T-helper 1 cell treated with Interleukin-12 subunit alpha and Interleukin-12 subunit beta and Interleukin-4 antibody, amounts not matched to agents 30 ng/mL and 1 ng/mL, for 36 hours (primary cell): ENCODE results near the gene DAGLB. TPM values are rescaled to one million over a fixed set of nuclear protein-coding genes. Genes with fewer than 3 reads are reported as not detected.
"Not testable (repeated sequence)": the region's sequence is repeated elsewhere in the genome, so short reads cannot be mapped to it uniquely, and the experiment has no call there.

ENCODE experiments used
- intact Hi-C: fragments of 100-400 bp; cut with micrococcal nuclease; formaldehyde crosslinking; loops from one replicate; pipeline ENCODE4 v1.15.1; 2024
- total RNA-seq: library from RNA; stranded (reverse); gene quantifications from 2 replicates; pipeline ENCODE4 v1.2.3, GENCODE V29; 2022

Gene DAGLB
- total RNA-seq, 1 donor from 2014 or later: 22.5 TPM

GRCh38 chr7:6463609-6464008 is 15.9 kb upstream of the DAGLB start:
- intact Hi-C loops: not testable (repeated sequence)

GRCh38 chr7:6461946-6462550 is 14.3 kb upstream of the DAGLB start:
- intact Hi-C loops: no loop called here

GRCh38 chr7:6460990-6461584 is 13.3 kb upstream of the DAGLB start:
- intact Hi-C loops: no loop called here

- intact Hi-C loops: no loop called here
These were observed 12.5 kb upstream of the DAGLB start for GRCh38 chr7:6460303-6460702.

- intact Hi-C loops: not testable (repeated sequence)
These were observed 10.9 kb upstream of the DAGLB start for GRCh38 chr7:6458676-6459075.

- intact Hi-C loops: no loop called here
These were observed 6.0 kb upstream of the DAGLB start for GRCh38 chr7:6453734-6454133.

GRCh38 chr7:6451224-6451705 is 3.5 kb upstream of the DAGLB start:
- intact Hi-C loops: no loop called here

- intact Hi-C loops: not testable (repeated sequence)
These were observed 2.8 kb upstream of the DAGLB start for GRCh38 chr7:6450591-6450990.

GRCh38 chr7:6449884-6450283 is 2.1 kb upstream of the DAGLB start:
- intact Hi-C loops: loop anchor here (2.0 to 5.0 kb wide), 2 partner anchors 127 to 732 kb away; partner anchors contain the start of genes C1GALT1 and ZDHHC4

GRCh38 chr7:6448943-6449543 is 1.3 kb upstream of the DAGLB start:
- intact Hi-C loops: loop anchor here (1.0 to 5.0 kb wide), 3 partner anchors 30 to 733 kb away; partner anchors contain the start of genes C1GALT1 and ZDHHC4

- intact Hi-C loops: loop anchor here (1.0 to 5.0 kb wide), 2 partner anchors 12 to 735 kb away; partner anchors contain the start of gene C1GALT1
These were observed 745 bp downstream of the DAGLB start for GRCh38 chr7:6446838-6447580.

- intact Hi-C loops: loop anchor here (5.0 kb wide), 1 partner anchor 738 kb away; the partner anchor contains the start of gene C1GALT1
These were observed 3.1 kb downstream of the DAGLB start for GRCh38 chr7:6444516-6445269.

GRCh38 chr7:6443372-6443941 is 4.3 kb downstream of the DAGLB start:
- intact Hi-C loops: no loop called here

GRCh38 chr7:6442114-6442513 is 5.6 kb downstream of the DAGLB start:
- intact Hi-C loops: no loop called here

- intact Hi-C loops: no loop called here
These were observed 7.4 kb downstream of the DAGLB start for GRCh38 chr7:6440381-6440780.

GRCh38 chr7:6438427-6438826 is 9.3 kb downstream of the DAGLB start:
- intact Hi-C loops: loop anchor here (5.0 kb wide), 3 partner anchors 166 to 616 kb away; partner anchors contain the start of gene CYTH3

GRCh38 chr7:6437251-6437650 is 10.5 kb downstream of the DAGLB start:
- intact Hi-C loops: loop anchor here (5.0 kb wide), 3 partner anchors 165 to 615 kb away; partner anchors contain the start of gene CYTH3

GRCh38 chr7:6436385-6436685 is 11.4 kb downstream of the DAGLB start:
- intact Hi-C loops: loop anchor here (5.0 kb wide), 3 partner anchors 164 to 614 kb away; partner anchors contain the start of gene CYTH3

GRCh38 chr7:6435486-6436384 is 12.0 kb downstream of the DAGLB start:
- intact Hi-C loops: loop anchor here (1.0 to 5.0 kb wide), 6 partner anchors 12 to 613 kb away; partner anchors contain the start of genes CYTH3 and DAGLB
